Measurements from ENCODE around the gene DAPK2. TPM values are rescaled to one million over a fixed set of nuclear protein-coding genes. Genes with fewer than 3 reads are reported as not detected.
A peak's percentile ranks its signal among the peaks of the same experiment; 100 is the strongest.

Gene DAPK2
- total RNA-seq, 2 donors from 2014 or later: 1.6 to 2.7 TPM

DNA sequence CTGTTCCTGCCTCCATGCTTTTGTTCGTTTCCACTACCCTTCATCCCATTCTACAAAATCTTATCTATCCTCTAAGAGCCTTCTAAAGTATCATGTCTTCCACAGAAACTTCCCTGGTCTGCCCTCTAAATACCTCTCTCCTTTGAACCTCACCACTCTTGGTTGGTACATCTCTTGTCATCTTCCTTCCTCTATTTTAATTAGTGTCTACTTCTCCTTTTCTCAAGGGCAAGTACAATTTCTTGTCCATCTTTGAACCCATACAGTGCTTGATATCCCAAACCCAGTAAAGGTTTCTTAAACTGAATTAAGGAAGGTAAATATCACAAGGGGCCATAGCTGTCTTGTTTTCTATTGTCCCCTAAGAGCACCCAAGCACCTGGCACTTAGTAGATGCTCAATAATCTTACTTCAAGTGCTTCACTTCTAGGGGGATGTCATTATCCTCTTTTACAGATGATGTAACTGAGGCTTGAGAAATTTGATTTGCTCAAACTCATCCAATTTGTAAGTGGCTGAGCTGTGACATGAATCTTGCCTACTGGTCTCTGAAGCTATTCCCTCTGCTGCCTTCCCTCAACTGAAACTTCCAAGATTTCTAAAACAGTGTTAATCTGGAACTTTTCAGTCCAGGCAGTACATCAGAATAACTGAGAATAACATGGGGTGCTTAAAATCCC lies 2.6 kb upstream of the DAPK2 start:
- Mint-ChIP-seq H3K36me3 (ENCODE audit: low read depth) (peaks cover 2% of the 10 kb centered on the region), H3K4me3 (peak overlapping the region; percentile 60), H3K27me3 (peaks cover 31% of the 10 kb centered on the region), H3K4me1 (peaks cover 13% of the 10 kb centered on the region), H3K27ac (no peak overlapping the region)
- no peaks in the 10 kb centered on the region for H3K9me3 ChIP-seq (ENCODE audit: control insufficient read depth, low read length, poor library complexity, severe bottlenecking)
- DNase-seq (no peak), ATAC-seq (no peak)

- no peaks in the 10 kb centered on the region for H3K9me3 ChIP-seq (ENCODE audit: control insufficient read depth, low read length, poor library complexity, severe bottlenecking)
- DNase-seq: no peak
- peak overlapping the region; percentile 21 for H3K27ac Mint-ChIP-seq
- peaks cover 32% of the 10 kb centered on the region for H3K27me3 Mint-ChIP-seq
- peaks cover 2% of the 10 kb centered on the region for H3K36me3 Mint-ChIP-seq (ENCODE audit: low read depth)
- peak overlapping the region; percentile 73 for H3K4me3 Mint-ChIP-seq
- ATAC-seq: peak; percentile 53
- H3K4me1 Mint-ChIP-seq: peaks cover 13% of the 10 kb centered on the region
These were observed 388 bp downstream of the DAPK2 start for GRCh38 chr15:64045774-64046420.

GRCh38 chr15:64045101-64045435 lies 1.2 kb downstream of the DAPK2 start:
- H3K9me3 ChIP-seq (ENCODE audit: control insufficient read depth, low read length, poor library complexity, severe bottlenecking): no peaks in the 10 kb centered on the region
- peak overlapping the region; percentile 61 for H3K4me3 Mint-ChIP-seq
- H3K27ac Mint-ChIP-seq: peak overlapping the region; percentile 21
- DNase-seq (no peak), ATAC-seq (no peak)
- peaks cover 32% of the 10 kb centered on the region for H3K27me3 Mint-ChIP-seq
- H3K4me1 Mint-ChIP-seq: peaks cover 9% of the 10 kb centered on the region
- peaks cover 2% of the 10 kb centered on the region for H3K36me3 Mint-ChIP-seq (ENCODE audit: low read depth)

- H3K36me3 Mint-ChIP-seq (ENCODE audit: low read depth): peaks cover 2% of the 10 kb centered on the region
- H3K4me1 Mint-ChIP-seq: peaks cover 9% of the 10 kb centered on the region
- H3K4me3 Mint-ChIP-seq: peak overlapping the region; percentile 61
- no peak for ATAC-seq
- no peaks in the 10 kb centered on the region for H3K9me3 ChIP-seq (ENCODE audit: control insufficient read depth, low read length, poor library complexity, severe bottlenecking)
- H3K27ac Mint-ChIP-seq: peak overlapping the region; percentile 21
- DNase-seq: no peak
- peaks cover 32% of the 10 kb centered on the region for H3K27me3 Mint-ChIP-seq
These were observed 1.8 kb downstream of the DAPK2 start for GRCh38 chr15:64044300-64045100.

- Mint-ChIP-seq H3K4me3 (no peak overlapping the region), H3K27me3 (peaks cover 6% of the 10 kb centered on the region), H3K4me1 (peaks cover 5% of the 10 kb centered on the region), H3K27ac (no peak overlapping the region), H3K36me3 (ENCODE audit: low read depth) (peaks cover 2% of the 10 kb centered on the region)
- DNase-seq (no peak), ATAC-seq (no peak)
- H3K9me3 ChIP-seq (ENCODE audit: control insufficient read depth, low read length, poor library complexity, severe bottlenecking): no peaks in the 10 kb centered on the region
These were observed 7.2 kb downstream of the DAPK2 start for GRCh38 chr15:64038878-64039610.

DNA sequence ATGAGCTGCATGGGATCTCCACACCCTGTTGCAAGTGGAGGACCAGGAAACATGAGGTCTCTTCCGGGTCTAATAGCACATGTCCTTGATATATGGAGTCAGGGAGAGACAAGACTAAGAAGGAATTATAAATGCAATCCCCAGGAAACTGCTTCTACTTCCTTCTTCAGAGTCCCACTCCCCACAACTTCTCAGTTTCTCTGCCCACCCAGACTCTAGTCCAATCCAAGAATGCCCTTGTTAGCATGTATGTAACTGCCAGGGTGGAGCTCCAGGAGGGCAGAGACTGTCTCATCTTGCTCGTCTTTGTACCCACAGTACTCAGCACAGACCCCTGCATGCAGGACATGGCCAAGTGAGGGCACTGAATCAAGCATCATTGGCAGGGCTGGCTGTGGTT lies 8.3 kb downstream of the DAPK2 start:
- no peak for ATAC-seq
- H3K27ac Mint-ChIP-seq: no peak overlapping the region
- DNase-seq: no peak
- H3K9me3 ChIP-seq (ENCODE audit: control insufficient read depth, low read length, poor library complexity, severe bottlenecking): no peaks in the 10 kb centered on the region
- H3K27me3 Mint-ChIP-seq: no peaks in the 10 kb centered on the region
- H3K4me1 Mint-ChIP-seq: peaks cover 5% of the 10 kb centered on the region
- H3K36me3 Mint-ChIP-seq (ENCODE audit: low read depth): peaks cover 2% of the 10 kb centered on the region
- H3K4me3 Mint-ChIP-seq: no peak overlapping the region

DNA sequence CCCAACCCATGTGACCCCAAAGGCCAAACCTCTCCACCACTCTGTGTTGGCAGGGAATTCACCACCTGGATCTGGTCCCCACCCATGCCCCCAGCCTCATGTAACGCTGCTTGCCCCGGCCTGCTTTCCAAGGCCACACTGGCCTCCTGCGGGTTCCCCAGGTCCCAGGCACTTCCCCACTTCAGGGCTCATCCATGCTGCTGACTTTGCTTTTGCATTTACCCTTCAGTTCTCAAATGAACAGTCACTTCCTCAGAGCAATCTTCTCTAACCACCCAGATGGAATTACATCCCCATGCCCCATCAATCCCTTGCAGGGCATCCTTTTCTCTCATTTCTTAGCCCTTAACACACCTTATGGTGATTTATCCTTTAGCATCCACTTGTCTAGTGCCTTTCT lies 9.2 kb downstream of the DAPK2 start:
- Mint-ChIP-seq H3K27ac (peak overlapping the region; percentile 27), H3K4me3 (no peak overlapping the region), H3K27me3 (no peaks in the 10 kb centered on the region), H3K36me3 (ENCODE audit: low read depth) (peaks cover 2% of the 10 kb centered on the region), H3K4me1 (peaks cover 9% of the 10 kb centered on the region)
- ATAC-seq: no peak
- no peak for DNase-seq
- no peaks in the 10 kb centered on the region for H3K9me3 ChIP-seq (ENCODE audit: control insufficient read depth, low read length, poor library complexity, severe bottlenecking)

GRCh38 chr15:64035525-64035924 lies 10.8 kb downstream of the DAPK2 start:
- no peak for DNase-seq
- ATAC-seq: no peak
- H3K9me3 ChIP-seq (ENCODE audit: control insufficient read depth, low read length, poor library complexity, severe bottlenecking): no peaks in the 10 kb centered on the region
- H3K36me3 Mint-ChIP-seq (ENCODE audit: low read depth): peaks cover 2% of the 10 kb centered on the region
- H3K4me3 Mint-ChIP-seq: no peak overlapping the region
- no peak overlapping the region for H3K27ac Mint-ChIP-seq
- H3K4me1 Mint-ChIP-seq: peaks cover 12% of the 10 kb centered on the region
- H3K27me3 Mint-ChIP-seq: peaks cover 7% of the 10 kb centered on the region

- H3K9me3 ChIP-seq (ENCODE audit: control insufficient read depth, low read length, poor library complexity, severe bottlenecking): no peaks in the 10 kb centered on the region
- DNase-seq (no peak), ATAC-seq (no peak)
- Mint-ChIP-seq H3K4me3 (no peak overlapping the region), H3K4me1 (peaks cover 12% of the 10 kb centered on the region), H3K27me3 (peaks cover 7% of the 10 kb centered on the region), H3K27ac (no peak overlapping the region), H3K36me3 (ENCODE audit: low read depth) (peaks cover 2% of the 10 kb centered on the region)
These were observed 11.8 kb downstream of the DAPK2 start for GRCh38 chr15:64034519-64034918.

GRCh38 chr15:64032329-64032728 lies 14.0 kb downstream of the DAPK2 start:
- peaks cover 2% of the 10 kb centered on the region for H3K36me3 Mint-ChIP-seq (ENCODE audit: low read depth)
- DNase-seq: no peak
- H3K9me3 ChIP-seq (ENCODE audit: control insufficient read depth, low read length, poor library complexity, severe bottlenecking): no peaks in the 10 kb centered on the region
- H3K27me3 Mint-ChIP-seq: peaks cover 7% of the 10 kb centered on the region
- H3K4me3 Mint-ChIP-seq: no peak overlapping the region
- H3K27ac Mint-ChIP-seq: no peak overlapping the region
- no peak for ATAC-seq
- H3K4me1 Mint-ChIP-seq: peaks cover 12% of the 10 kb centered on the region

DNA sequence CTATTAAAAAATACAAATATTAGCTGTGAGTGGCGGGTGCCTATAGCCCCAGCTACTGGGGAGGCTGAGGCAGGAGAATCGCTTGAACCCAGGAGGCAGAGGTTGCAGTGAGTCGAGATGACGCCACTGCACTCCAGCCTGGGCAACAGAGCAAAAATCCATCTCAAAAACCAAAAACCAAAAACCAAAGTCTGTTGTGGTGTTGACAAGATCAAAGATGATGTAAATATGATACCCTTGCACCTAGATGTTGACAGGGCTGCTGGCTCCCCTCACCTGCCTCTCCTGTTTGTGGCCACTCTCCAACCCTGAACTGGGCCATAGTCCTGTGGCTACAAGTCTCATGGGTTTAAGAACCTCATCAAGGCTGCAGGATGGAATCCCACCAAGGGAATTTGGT lies 16.2 kb downstream of the DAPK2 start:
- no peak overlapping the region for H3K4me3 Mint-ChIP-seq
- H3K36me3 Mint-ChIP-seq (ENCODE audit: low read depth): peaks cover 2% of the 10 kb centered on the region
- no peaks in the 10 kb centered on the region for H3K9me3 ChIP-seq (ENCODE audit: control insufficient read depth, low read length, poor library complexity, severe bottlenecking)
- peak; percentile 53 for ATAC-seq
- H3K27me3 Mint-ChIP-seq: peaks cover 7% of the 10 kb centered on the region
- peak overlapping the region; percentile 69 for H3K27ac Mint-ChIP-seq
- no peak for DNase-seq
- peaks cover 9% of the 10 kb centered on the region for H3K4me1 Mint-ChIP-seq

DNA sequence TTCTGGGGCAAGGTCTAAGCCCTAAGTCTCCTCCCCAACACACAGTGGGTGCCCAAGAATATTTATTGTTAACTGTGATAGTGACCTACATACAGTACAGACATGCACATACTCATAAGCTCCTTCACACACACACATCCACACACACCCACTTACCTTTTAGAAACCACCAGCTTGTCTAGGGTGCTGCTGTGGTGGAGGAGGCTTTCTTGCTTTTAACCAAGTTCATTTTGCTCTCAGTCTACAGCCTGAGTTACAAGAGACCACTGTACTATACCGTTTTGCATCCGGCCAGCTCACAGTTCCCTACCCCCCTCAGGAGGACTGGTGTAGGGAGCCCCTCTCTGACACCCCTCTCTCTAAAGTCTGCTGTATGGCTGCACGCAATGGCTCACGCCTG lies 16.7 kb downstream of the DAPK2 start:
- peak; percentile 51 for ATAC-seq
- H3K27me3 Mint-ChIP-seq: peaks cover 7% of the 10 kb centered on the region
- H3K4me1 Mint-ChIP-seq: peaks cover 9% of the 10 kb centered on the region
- peak overlapping the region; percentile 58 for H3K4me3 Mint-ChIP-seq
- peaks cover 2% of the 10 kb centered on the region for H3K36me3 Mint-ChIP-seq (ENCODE audit: low read depth)
- no peaks in the 10 kb centered on the region for H3K9me3 ChIP-seq (ENCODE audit: control insufficient read depth, low read length, poor library complexity, severe bottlenecking)
- H3K27ac Mint-ChIP-seq: peak overlapping the region; percentile 69
- no peak for DNase-seq

DNA sequence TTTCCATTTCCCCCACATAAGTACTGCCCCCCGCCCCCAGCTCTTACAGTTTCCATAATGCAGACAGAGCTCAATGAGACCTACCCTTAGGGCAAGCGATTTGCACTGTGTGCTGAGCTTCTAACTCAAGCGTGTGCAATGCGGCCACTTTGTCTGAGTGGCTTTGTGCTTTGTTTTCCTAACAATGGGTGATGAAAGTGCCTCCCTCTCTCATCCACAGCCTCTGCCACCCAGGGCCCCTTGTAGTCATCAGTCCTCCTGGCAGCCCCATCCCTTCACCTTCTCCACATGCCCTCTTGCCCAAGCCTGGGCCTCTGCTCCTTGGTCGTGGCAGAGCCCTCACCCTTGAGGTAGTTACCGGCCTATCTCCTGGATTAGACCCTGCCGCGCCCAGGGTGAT lies 17.2 kb downstream of the DAPK2 start:
- H3K9me3 ChIP-seq (ENCODE audit: control insufficient read depth, low read length, poor library complexity, severe bottlenecking): no peaks in the 10 kb centered on the region
- H3K27ac Mint-ChIP-seq: peak overlapping the region; percentile 69
- H3K4me3 Mint-ChIP-seq: peak overlapping the region; percentile 58
- DNase-seq: no peak
- peaks cover 6% of the 10 kb centered on the region for H3K4me1 Mint-ChIP-seq
- no peaks in the 10 kb centered on the region for H3K36me3 Mint-ChIP-seq (ENCODE audit: low read depth)
- peaks cover 7% of the 10 kb centered on the region for H3K27me3 Mint-ChIP-seq
- no peak for ATAC-seq

All from T-helper 17 cell (primary cell).